ENCODE results near the gene BRSK2. TPM values are rescaled to one million over a fixed set of nuclear protein-coding genes. Genes with fewer than 3 reads are reported as not detected.

The BRSK2 gene
- polyA plus RNA-seq, 1 of the 3 experiments (the other 2 are of a cell fraction): 0.64 TPM

GRCh38 chr11:1449490-1450243 is 59.9 kb downstream of the BRSK2 start:
- POLR2A ChIA-PET: no interaction called here

GRCh38 chr11:1450344-1450875 is 60.7 kb downstream of the BRSK2 start:
- Histone ChIP-seq H3K4me3 (ENCODE audit: low read depth in 2 of 2, low read length in 1 of 2) (no peak overlapping the region), H3K36me3 (replicated peaks in 1 of 2; ENCODE audit: control insufficient read depth in 1 of 2, insufficient read depth in 2 of 2, low read length in 1 of 2) (no peaks in the 10 kb centered on the region), H2AFZ (ENCODE audit: low read depth) (no peak overlapping the region), H3K79me2 (ENCODE audit: insufficient read depth) (no peaks in the 10 kb centered on the region), H3K9ac (no peak overlapping the region), H3K27ac (ENCODE audit: low read depth in 2 of 2, low read length in 1 of 2) (no peak overlapping the region), H3F3A (replicated peaks; ENCODE audit: insufficient read depth) (no peaks in the 10 kb centered on the region), H3K27me3 (ENCODE audit: insufficient read depth) (no peaks in the 10 kb centered on the region), H3K4me2 (no peak overlapping the region), H4K20me1 (ENCODE audit: insufficient read depth) (no peaks in the 10 kb centered on the region), H3K4me1 (ENCODE audit: control insufficient read depth in 1 of 2, insufficient read depth in 2 of 2, low read depth in 1 of 2, low read length in 1 of 2) (no peaks in the 10 kb centered on the region; a peak in 1 of 4 replicates), H3K9me2 (no peaks in the 10 kb centered on the region), H3K9me3 (no peaks in the 10 kb centered on the region)
- ChIA-PET POLR2A (no interaction called here), CTCF (no interaction called here)
- no peak for DNase-seq
- WGBS (ENCODE audit: low lambda C conversion rate): 22% methylated on average over 3 of the region's 29 CpGs
- no peak for TF ChIP-seq TEAD4 (IDR thresholded peaks at IDR 0.05; ENCODE audit: borderline replicate concordance, insufficient read depth)
- no peak for TF ChIP-seq EP300 (IDR thresholded peaks at IDR 0.05; ENCODE audit: borderline replicate concordance in 1 of 2, low read depth in 1 of 2, low read length in 1 of 2)
- TF ChIP-seq JUND (IDR thresholded peaks at IDR 0.05): no peak

More at GRCh38 chr11:1449490-1450243, 59.9 kb downstream of the BRSK2 start:
- Histone ChIP-seq H3K36me3 (replicated peaks in 1 of 2; ENCODE audit: control insufficient read depth in 1 of 2, insufficient read depth in 2 of 2, low read length in 1 of 2) (no peaks in the 10 kb centered on the region), H3K9me2 (no peaks in the 10 kb centered on the region), H3K27me3 (ENCODE audit: insufficient read depth) (no peaks in the 10 kb centered on the region), H3K4me3 (ENCODE audit: low read depth in 2 of 2, low read length in 1 of 2) (no peak overlapping the region), H3F3A (replicated peaks; ENCODE audit: insufficient read depth) (no peaks in the 10 kb centered on the region), H3K4me2 (no peak overlapping the region), H4K20me1 (ENCODE audit: insufficient read depth) (no peaks in the 10 kb centered on the region), H3K4me1 (ENCODE audit: control insufficient read depth in 1 of 2, insufficient read depth in 2 of 2, low read depth in 1 of 2, low read length in 1 of 2) (no peaks in the 10 kb centered on the region; a peak in 1 of 4 replicates), H3K9me3 (no peaks in the 10 kb centered on the region), H3K9ac (no peak overlapping the region), H3K27ac (ENCODE audit: low read depth in 2 of 2, low read length in 1 of 2) (no peak overlapping the region), H2AFZ (ENCODE audit: low read depth) (no peak overlapping the region), H3K79me2 (ENCODE audit: insufficient read depth) (no peaks in the 10 kb centered on the region)
- 87% methylated on average over 17 of the region's 31 CpGs for WGBS (ENCODE audit: low lambda C conversion rate)
- TF ChIP-seq FOXJ3 (CRISPR knock-in tag; IDR thresholded peaks at IDR 0.05): no peak
- TF ChIP-seq FOXM1 (IDR thresholded peaks at IDR 0.05; ENCODE audit: low read depth): no peak
- no peak for TF ChIP-seq POLR2AphosphoS5 (IDR thresholded peaks at IDR 0.05; ENCODE audit: low read depth, low read length)
- no peak for DNase-seq
- CTCF ChIA-PET: interaction anchor here (1.0 kb wide), 1 partner anchor 13 kb away, joined by 3 read pairs; no protein-coding TSS in a partner anchor

- Histone ChIP-seq H3K4me3 (ENCODE audit: low read depth in 2 of 2, low read length in 1 of 2) (no peak overlapping the region), H3K9ac (no peak overlapping the region), H3K27me3 (ENCODE audit: insufficient read depth) (no peaks in the 10 kb centered on the region), H4K20me1 (ENCODE audit: insufficient read depth) (no peaks in the 10 kb centered on the region), H3K4me2 (no peak overlapping the region), H3K9me3 (no peaks in the 10 kb centered on the region), H3F3A (replicated peaks; ENCODE audit: insufficient read depth) (no peaks in the 10 kb centered on the region), H3K4me1 (ENCODE audit: control insufficient read depth in 1 of 2, insufficient read depth in 2 of 2, low read depth in 1 of 2, low read length in 1 of 2) (no peaks in the 10 kb centered on the region; a peak in 1 of 4 replicates), H3K27ac (ENCODE audit: low read depth in 2 of 2, low read length in 1 of 2) (no peak overlapping the region), H3K9me2 (no peaks in the 10 kb centered on the region), H3K79me2 (ENCODE audit: insufficient read depth) (no peaks in the 10 kb centered on the region), H3K36me3 (replicated peaks in 1 of 2; ENCODE audit: control insufficient read depth in 1 of 2, insufficient read depth in 2 of 2, low read length in 1 of 2) (no peaks in the 10 kb centered on the region), H2AFZ (ENCODE audit: low read depth) (no peak overlapping the region)
- TF ChIP-seq GABPA (IDR thresholded peaks at IDR 0.05; ENCODE audit: low read depth): no peak
- peak; percentile 89 for TF ChIP-seq REST (IDR thresholded peaks at IDR 0.05; ENCODE audit: low read depth, low read length)
- ChIA-PET CTCF (interaction anchor here (2.7 kb wide), 1 partner anchor 65 kb away, joined by 6 read pairs; no protein-coding TSS in a partner anchor), POLR2A (no interaction called here)
- 74% methylated on average over 13 of the region's 22 CpGs for WGBS (ENCODE audit: low lambda C conversion rate)
- no peak for DNase-seq
Measured at GRCh38 chr11:1450949-1451710, 61.4 kb downstream of the BRSK2 start.
